HG03571 (cell line): Measurements from ENCODE around the gene SGCD.

ENCODE experiments used
- ATAC-seq: cut with Tn5 transposase; IDR thresholded peaks from one replicate; pipeline ENCODE4 v1.9.1; 2021; ENCODE audit not compliant: unreplicated experiment

SGCD gene

GRCh38 chr5:156682971-156683370 is 356.0 kb downstream of the SGCD start:
- no peak for ATAC-seq

GRCh38 chr5:156683509-156683908 is 356.5 kb downstream of the SGCD start:
- ATAC-seq = no peak

DNA sequence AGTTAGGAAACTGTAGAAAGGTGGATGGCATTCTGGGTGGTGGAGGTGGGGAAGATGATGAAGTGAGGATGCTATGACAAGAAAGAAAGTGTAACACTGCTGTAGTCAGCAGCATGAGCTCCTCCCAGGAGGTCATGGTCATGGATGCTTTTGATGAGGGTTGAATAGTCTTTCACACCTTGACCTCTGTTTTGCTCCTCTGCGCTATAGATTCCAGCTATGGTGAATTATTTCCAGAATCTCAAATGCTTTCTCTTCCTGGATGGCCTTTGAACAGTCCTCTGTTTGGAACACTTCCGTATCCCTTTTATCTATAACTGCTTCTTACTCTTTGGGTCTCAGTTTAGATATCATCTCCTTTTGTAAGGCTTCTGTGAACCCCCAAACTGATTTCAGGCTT is 357.3 kb downstream of the SGCD start:
- ATAC-seq = no peak

DNA sequence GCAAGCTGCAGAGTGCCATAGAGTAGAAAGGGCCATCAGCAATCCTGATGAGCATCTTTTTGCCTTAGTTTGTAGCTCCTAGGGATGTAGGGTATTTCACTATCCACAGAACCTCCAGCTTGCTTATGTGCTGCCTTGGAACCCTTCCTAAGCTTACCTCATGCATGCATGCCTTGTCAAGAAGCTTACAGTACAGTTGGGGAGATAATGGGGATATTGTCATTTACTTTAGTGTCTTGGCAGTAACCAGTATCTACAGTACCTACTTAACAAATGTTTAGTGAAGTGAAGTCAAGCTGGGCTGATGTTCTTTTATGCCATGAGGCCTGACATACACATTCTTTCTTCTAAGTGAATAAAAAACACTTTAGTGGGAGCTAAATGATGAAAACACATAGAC is 358.5 kb downstream of the SGCD start:
- ATAC-seq = no peak

DNA sequence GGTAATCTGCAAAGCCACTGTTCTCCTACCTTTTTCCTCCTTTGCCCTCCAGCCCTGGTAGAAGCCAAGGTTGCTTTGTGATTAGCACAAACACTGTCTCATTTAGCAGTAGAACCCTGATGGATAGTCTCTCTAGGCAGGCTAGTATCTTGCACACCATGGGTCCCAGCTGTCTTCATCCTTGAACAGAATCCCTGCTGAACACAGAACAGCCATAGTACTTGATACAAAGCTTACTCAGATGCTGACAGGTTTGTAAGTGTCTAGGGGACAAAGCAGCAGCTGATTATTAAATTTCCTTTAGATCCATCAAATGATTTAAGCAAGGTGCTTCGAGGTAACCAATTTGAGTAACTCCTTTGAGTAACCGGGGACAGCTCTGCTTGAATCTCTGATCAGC is 359.4 kb downstream of the SGCD start:
- ATAC-seq = no peak

- no peak for ATAC-seq
Observed at GRCh38 chr5:156686796-156687195, 359.8 kb downstream of the SGCD start.

- ATAC-seq = no peak
Observed at GRCh38 chr5:156687514-156687913, 360.6 kb downstream of the SGCD start.

DNA sequence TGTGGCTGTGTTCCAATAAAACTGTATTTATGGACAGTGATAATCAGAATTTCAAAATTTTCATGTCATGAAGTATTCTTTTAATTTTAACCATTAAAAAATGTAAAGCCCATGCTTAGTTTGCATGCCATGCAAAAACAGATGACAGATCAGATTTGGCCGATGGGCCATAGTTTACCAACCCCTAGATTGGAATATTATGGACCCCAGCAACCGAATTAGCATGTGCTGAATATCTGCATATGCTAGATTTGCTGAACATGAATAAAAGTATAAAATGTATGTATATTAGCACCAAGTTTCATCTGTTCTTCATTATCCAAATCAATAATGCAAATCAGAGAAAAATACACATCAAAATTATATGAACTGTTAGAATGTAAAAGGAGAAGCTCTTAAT is 364.6 kb downstream of the SGCD start:
- no peak for ATAC-seq

DNA sequence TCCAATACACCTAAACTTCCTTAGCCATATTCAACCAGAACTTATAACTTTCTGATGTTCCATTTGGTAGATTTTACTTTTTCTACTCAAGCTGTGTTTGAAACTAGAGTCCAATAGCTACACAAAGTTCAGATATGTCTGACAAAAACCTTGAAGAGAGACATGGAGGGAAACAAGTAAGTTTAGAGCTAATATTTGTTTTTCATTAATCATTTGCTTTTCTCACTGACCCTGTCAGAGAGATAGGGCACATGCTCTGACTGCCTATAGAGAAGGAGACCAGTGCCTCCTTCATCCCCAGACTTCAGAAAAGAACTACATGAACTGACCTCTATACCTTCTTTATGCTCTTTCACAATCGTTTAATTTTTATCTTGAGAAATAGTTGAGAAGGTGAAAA is 366.1 kb downstream of the SGCD start:
- ATAC-seq = no peak

DNA sequence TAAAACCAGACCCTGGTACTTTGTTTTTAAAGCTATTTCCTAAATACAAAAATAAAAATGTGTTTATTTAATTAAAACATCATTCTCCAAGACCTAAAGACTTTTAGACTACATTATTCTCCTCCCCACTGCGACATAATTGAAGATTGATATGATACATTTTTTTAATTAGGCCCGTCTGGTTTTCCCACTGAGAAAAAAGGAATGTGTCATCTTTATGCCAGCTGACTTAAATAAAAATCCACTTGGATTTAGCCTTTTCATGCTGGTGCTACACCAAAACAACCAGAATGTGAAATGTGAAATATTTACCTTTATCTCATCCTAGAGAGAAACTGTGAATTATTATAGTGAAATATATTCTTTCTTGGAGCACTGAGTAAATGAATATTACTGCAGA is 367.6 kb downstream of the SGCD start:
- no peak for ATAC-seq

GRCh38 chr5:156695774-156696173 is 368.8 kb downstream of the SGCD start:
- ATAC-seq = no peak

DNA sequence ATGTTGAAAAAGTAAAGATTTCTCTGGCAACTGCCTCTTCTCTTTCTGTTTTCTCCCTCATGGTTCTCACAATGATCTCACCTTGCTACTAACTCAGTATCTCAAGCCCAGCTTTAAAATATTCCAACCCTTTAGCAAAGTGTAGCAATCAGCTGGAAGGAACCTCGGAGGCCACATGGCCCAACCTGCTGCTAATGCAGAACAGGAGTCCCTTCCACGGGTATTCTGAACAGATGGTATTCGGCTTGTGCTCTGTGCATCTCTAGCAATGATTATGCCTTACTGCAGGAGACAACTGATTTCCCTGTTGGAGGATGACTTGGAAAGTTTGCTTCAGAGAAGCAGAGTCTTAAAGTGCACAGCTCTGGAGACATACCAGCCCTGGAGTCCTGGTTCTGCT is 371.4 kb downstream of the SGCD start:
- ATAC-seq = no peak

DNA sequence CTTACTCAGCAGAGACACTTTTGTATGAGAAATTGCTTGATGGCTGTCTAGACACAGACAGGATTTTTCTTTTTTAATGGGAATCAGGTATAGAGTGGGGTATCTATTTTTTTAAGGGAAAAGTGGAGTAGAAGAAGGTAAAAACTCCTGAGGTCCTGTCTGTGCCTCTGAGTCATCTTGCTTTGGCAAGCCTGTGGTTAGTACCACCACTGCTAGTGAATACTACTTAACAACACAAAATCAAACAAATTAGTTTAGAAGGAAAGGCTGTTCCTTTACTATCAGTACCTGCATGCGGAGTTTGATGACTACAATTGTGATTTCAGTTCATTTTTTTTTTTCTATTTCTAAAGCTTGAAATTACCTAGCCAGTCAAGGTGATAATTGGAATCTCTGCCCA is 372.2 kb downstream of the SGCD start:
- no peak for ATAC-seq

DNA sequence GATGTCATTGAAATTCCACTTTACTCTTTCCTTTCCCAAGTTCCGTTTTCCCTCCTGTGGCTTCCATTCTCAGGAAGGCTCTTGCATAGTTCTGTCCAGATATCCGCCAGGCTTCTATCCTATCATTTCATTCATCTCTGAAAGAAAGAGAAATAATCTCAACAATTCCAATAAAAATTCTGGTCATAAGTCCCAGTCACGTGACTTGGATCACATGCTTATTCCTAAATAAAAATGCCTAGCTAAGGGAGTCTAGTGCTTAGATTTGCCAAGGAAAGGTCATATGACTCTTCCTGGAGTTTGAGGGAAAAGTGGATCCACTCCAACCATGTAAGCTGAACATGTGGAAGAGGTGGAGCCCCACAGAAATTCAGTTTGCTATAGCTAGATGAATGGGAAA is 377.2 kb downstream of the SGCD start:
- ATAC-seq = no peak

DNA sequence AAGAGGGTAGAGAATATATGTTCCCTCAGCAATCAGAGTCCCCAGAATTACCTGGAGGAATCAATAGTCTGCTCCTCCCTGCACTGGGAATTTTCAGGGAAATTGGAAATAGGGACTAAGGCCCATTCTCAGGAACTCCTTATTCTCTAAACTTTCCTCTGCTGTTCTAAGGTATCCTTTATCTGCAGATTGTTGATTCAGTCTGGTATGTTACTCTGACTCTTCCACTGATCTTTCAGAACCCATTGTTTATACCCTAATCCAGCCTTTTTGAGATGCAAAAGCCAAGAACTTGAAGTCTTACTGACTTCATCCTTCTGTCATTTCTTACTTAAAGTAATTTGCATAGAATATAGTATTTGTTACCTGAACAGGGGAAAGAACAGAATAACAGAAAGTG is 379.7 kb downstream of the SGCD start:
- no peak for ATAC-seq

GRCh38 chr5:156707750-156708149 is 380.8 kb downstream of the SGCD start:
- ATAC-seq = no peak

- ATAC-seq = no peak
Observed at GRCh38 chr5:156715287-156715686, 388.3 kb downstream of the SGCD start.

- ATAC-seq = no peak
Observed at GRCh38 chr5:156716591-156717380, 389.8 kb downstream of the SGCD start.

- no peak for ATAC-seq
Observed at GRCh38 chr5:156718985-156719384, 392.0 kb downstream of the SGCD start.

DNA sequence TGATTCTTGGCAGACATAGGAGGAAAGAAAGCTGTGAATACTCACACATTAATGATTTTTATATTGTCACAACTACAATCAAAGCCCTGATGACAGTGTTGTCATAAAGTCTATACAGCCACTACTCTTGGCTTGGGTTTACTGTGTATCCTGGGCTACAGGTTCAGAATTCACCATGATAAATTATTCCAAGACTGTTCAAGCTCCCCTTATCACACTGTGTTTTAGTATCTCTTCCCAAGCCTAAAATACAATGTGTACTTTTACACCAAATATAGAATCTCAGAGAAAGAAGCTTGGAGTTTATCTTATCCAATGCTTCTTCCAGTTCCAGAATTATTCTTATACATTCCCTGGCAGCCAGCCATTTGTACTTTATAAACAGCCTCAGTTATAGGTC is 395.4 kb downstream of the SGCD start:
- ATAC-seq = no peak

DNA sequence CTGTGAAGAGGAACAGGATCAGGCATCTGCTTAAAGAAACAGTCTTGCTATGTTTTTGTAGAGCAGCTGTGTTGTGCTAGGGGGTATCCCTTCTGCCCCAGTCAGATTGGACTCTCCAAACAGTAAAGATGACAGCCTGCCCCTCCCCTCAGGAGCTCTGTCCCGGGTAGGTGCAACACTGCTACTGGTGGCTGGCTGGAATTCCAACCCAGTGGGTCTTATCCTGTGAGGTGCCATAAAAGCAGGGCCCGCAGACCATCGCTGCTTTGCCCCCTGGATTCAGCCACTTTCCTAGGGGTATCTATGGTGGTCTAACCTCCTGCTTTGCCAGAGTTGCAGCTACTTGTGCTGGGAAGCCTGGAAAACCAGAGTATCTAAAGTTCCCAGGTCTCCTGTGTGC is 408.5 kb downstream of the SGCD start:
- ATAC-seq = no peak

- no peak for ATAC-seq
Observed at GRCh38 chr5:156741516-156741915, 414.6 kb downstream of the SGCD start.

- ATAC-seq = no peak
Observed at GRCh38 chr5:156753846-156754245, 426.9 kb downstream of the SGCD start.
